Stimulated activated CD8-positive, alpha-beta memory T cell treated with anti-CD3 and anti-CD28 coated beads, Interleukin-15, amount 100 ng/mL, for 4 hours (primary cell): ENCODE data around the gene SLC22A5.
"Not testable (repeated sequence)": the region's sequence is repeated elsewhere in the genome, so short reads cannot be mapped to it uniquely, and the experiment has no call there.

Source experiments
- DNase-seq, 2 donors: peaks; one replicate each; pipeline ENCODE4 v3.0.0-alpha.2; 2020; ENCODE audit warnings: low read depth in 2 of 2

SLC22A5 gene

DNA sequence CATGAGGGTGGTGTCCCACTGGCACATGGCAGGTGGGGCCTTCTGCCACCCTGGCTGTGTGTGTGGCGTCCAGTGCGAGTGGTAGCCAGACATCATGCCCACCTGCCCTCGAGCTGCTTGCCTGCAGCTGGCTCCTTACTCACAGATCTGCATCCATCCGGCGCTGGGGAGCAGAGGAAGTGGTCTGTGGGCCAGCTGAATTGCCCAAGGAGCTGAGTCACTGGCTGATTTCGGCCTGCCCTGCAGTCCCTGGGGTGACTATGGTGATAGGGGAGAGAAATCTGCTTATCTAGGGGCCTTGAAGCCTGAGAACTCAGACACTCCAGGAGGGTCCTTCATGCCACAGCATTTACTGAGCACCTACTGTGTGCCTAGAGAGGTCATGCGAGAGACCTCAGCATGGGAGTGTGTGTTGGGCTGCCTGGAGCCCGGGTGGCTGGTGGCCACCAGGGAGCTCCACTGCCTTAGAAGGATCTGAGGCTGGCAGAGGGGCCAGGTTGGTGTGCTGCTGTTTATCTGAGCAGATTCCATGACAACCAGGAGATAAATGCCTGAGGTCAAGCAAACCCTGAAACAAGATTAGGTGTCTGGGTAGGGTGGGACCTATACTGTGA lies 57.1 kb downstream of the SLC22A5 start:
- DNase-seq: peak in 1 of 2 donors; percentile 46

DNA sequence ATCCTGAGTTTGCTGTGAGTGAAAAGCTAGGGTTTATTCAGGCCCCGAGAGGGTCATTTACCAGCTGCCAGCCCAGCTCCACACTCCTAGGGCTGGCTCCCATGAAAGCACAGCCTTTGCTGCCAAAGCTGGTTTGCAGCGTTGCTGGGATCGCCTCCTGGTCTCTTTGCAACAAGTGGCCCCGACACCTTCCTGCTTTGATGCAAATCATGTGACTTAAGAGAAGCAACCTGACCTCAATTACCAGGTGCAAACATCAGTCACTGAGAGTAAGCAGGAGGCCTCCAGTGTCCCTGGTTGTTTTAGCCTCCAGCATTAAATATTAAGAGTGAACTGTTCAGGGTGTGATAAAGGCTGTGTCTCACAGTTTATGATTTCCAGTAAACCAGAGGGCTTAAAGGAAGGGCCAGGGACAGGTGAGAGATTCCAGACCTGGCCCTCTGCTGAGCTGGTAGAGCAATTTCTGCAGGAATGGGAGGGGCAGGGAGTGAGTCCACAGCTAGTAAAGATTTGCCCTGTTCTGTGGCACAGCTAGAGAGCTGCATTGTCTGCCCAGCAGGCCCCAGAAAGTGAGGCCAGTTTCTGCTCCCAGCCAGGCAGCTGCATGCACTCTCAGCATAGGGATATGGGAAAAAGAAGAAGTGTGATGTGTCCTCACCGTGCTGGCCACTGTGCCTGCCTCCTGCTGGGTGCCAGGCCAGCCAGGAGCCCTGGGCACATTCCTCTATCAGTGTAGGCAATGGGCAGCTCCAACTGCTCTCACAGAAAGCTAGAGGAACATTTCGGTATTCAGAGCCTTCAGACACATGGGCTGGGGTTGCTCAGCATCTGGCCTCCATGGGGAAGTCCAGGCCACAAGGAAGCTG lies 58.0 kb downstream of the SLC22A5 start:
- peak in 1 of 2 donors; percentile 65 for DNase-seq

DNA sequence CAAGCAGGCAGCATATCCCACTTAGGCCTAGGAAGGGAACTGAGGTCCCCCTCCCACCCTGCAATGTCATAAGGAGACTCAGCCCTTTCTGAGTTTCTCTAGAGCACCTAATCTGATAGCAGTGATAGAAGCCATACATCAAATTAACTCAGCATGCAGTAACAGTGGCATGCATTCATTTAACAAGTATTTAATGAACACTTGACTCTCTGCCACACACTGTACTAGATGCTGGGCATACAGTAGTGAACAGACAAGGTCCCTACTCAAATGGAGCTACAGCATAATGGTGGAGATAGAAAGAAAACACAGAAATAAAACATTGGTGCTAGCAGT lies 58.6 kb downstream of the SLC22A5 start:
- no peak for DNase-seq

DNA sequence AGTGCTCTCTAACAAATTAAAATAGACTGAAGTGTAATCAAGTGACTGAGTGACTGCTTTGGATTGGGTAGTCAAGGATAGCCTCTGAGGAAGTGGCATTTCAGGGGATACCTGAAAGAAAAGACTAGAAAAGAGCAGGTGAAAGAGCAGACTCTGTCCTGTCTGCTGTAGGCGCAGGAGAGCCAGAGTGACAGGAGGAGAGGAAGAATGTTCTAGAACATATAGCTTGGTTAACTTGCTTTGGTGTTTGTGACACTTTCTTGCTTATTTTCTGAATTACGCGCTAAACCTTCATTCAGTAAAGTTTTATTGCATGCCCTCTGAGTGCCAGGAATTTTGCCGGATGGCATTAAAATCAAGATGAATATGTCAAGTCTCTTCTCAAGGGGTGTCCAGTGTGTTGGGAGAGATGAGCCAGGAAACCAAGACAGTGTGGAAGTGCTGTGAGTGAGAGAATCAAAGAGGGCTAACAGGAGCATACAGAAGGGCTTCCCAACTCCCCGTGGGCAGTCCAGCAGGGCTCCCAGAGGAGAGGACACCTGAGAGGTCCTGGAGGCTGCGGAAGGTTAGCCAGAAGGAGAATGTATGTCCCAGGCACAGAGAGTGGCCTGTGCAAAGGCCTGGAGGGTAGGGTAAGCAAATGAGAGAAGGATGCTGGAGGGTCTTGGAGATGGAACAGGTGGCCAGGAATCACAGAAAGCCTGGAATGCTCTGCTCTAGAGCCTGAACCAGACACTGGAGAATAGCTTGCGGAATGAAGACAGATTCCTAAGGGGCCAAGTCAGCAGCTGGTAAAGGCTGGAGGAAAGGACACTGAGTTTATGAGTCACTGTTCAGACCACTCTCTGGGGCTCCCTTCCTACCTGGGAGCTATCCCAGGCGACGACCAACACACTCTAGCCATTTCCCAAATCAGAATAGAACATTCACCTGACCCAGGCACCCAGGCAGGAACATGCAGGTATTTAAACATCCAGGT lies 59.3 kb downstream of the SLC22A5 start:
- no peak for DNase-seq

DNA sequence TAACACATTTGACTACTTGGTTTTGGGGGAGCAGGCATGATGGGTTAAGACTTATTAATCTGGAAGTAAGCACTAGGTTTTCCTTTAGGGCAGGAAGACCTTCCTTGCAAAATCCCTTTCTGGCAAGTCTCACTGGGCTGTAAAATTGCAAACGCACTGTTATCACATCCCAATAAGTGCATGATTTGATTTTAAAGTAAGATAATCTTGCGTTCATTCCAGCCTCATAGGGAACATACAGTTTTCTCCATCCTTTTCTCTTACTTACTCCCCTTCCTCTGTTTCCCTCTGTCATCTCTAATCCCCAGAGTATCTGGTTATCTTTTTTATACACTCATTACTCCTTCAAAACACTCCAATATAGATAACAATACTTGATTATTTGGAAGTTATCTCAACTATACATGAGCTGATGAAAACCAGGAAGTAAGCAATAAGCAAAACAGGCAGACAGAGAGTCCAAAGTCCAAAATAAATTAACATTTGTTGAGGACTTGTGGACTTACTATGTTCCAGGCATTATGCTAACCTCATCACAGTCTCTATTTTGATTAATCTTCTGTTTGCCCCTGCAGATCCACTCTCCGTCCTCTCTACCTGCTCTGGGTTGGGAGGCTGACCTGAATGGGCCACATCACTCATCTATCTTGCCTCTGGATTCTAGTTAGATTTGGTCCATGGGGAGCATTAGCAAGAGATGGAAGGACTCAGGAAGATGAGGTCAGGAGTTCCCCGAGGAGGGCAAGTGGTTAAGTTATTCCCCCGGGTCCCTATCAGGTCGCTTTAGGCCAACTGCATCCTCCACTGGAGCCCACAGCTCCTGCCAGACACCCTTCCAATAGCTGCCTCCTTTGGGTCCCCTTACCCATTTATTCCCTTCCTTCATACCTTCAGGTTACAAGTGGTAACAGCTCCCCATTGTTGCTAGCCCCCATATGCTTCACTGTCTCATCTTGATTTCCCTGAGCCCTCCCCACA lies 60.2 kb downstream of the SLC22A5 start:
- no peak for DNase-seq

DNA sequence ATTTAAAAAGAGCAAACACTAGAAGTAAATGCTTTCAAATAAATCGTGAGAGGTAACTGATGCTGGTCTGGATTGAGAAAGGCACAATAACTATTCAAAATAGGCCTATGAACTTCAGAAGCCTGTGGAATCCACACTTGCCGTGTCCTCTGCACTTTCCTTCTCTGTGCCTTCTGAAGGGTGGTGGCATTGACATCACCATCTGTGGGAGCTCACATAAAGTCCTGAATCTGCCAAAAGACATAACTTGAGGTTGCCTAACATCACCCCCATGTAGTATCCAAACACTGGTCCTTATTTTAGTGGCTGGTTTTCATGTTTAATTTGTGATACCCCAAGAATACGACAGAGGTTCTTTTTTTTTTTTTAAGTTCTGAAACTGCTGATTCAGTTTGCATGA lies 61.2 kb downstream of the SLC22A5 start:
- no peak for DNase-seq

DNA sequence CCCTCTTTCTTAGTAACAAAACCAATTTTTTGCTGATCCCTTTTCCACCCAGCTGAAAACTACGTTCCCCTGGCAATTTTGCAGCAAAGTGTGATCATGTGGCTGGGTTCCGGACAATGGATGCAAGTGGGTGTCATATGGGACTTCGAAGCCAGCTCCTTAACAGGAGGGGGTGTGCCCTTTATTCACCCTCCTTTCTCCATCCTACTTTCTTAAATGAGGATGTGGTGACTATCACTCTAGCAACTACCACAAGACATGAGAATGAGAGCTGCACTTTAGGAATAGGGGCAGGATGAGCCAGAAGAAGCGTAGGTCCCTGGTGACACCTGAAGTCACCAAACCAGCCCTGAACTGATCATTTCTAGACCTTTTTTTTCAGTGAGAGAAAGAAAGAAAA lies 62.1 kb downstream of the SLC22A5 start:
- no peak for DNase-seq

DNA sequence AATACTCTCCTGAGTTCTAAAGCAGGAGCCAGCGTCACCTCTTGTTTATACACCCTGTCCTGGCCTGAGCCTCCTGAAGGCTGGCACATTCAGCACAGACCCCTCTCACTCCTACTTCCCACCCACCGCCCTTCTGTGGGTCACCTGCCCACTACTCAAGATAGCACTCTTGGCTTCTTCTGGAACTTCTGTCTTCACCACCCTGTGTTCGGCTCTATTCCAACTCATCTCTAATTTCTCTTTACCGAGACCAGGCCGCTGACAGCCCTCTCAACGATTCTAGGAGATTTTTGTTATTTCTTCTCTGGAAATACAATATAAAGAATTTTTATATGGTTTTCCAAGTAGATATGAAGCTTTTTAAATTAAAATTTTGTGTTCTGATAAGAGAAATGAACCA lies 63.6 kb downstream of the SLC22A5 start:
- DNase-seq: no peak

DNA sequence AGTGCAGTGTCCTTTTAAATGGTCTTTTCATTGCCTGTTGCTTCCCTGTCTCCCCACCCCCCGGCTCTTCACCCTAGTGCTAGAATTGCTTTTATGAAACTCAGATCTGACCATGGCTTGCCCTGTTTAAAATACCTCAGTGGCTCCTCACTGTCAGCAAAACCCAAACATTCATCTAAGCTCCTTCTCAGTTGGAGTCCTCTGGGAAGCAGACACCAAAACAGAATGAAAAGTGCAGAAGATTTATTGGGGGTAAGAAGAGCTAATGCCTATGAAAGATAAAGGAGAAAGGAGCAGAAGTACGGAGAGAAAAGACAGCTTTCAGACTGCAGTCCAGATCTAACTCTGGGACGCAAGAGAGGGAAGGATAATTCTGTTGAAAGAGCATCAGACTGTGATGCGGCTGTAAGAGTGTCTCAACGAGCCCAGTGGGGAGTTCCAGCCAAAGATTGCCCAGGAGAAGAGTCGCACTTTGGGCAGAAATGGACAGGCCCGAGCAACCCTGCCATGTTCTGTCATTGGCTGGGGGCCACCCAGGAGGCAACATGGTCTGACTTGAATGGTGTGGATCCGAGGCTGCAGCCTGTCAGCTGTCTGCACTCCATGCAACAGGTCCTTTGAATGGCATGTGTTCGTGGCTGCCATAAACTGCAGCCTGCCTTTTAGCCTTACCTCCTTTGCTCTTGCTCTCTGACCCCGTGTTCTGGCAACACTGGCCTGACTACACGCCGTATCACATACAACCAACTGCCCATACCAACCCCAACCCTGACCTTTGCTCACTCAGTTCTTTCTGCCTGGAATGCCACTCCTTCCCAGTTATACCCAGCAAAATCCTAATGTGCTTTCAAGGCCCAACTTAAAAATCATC lies 65.1 kb downstream of the SLC22A5 start:
- no peak for DNase-seq

DNA sequence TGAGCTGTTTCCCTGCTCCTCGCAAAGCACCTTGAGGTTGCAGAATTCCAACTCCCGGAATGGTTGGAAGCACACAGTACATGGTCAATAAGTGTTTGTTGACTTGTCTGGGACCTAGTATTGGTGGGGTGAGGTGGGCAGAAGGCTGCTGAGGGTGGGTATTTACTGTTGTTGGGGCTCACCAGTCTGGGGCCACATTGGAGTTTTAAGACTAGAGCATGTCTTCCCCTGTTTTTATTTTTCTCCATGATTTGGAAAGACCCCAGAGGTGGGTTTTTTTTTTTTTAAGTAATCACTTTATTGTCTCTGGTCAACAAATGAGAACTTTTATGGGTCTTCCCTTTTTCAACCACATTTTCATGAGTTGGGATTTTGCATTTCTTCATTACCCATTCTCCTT lies 65.9 kb downstream of the SLC22A5 start:
- no peak for DNase-seq

DNA sequence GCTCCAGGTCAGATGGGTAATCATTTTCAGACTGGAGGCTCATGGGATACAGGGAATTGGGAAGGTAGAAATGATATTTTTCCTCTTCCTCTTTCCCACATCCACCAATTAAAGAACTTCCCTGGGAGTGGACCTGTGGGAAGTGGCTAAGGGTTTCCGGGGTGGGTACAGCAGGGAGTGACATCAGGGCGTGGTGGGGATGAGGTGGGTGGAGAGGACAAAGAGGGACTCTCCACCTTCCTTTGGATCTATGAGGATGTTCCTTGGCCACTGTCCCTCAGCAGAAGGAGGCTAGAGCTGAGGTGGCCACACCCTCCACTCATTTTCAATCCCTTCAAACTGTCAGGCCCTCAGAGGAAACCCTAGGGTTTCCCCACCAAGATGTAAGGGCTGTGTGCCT lies 66.4 kb downstream of the SLC22A5 start:
- DNase-seq: no peak

DNA sequence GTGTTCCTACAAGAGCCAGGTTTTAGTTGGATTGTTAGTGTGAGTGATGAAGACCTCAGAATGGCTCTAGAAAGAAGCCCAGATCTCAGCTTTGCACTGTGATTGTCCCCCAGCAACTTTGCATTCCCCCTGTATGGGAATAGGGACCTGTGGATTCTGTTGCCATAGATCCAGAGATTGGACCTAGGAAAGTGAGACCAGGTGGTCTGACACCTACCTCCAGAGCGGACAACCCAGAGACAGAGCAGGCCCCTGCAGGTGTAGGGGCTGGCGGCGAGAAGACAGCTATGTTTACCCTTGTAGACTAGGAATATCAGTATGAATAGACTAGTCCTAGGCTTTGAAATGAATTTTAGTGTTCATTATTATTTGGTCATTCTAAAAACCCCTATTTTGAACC lies 67.4 kb downstream of the SLC22A5 start:
- no peak for DNase-seq

DNA sequence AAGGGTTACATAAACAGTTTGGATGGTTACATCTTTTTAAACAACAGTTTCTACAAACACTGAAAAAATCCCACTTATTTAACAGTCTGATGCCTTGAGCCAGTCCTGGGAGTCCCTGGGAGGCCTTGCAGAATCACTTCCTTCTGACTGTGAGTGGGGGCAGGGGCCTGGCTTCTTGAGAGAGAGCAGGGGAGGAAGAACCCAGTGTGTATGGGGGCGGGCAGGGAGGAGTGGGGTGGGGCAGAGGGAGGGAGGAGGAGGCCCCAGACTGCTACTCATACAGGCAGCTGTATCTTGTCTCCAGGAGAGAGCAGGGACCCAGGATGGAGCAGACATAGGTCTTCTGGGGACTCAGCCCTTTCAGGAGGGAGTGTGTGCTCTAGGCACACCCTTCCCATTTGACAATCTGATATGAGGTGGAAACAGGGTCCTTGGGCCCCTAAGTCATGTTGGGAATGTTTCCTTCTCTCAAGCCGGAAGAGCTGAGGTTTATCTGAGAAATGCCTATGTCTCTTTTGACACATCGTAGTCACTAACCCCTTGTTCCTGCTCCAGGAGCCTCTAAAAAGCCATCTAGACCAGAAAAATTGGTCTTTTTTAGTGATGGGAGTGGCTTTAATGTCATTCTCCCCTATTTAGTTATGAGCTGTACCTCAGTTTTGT lies 68.2 kb downstream of the SLC22A5 start:
- peak; percentile 41 to 55 for DNase-seq

DNA sequence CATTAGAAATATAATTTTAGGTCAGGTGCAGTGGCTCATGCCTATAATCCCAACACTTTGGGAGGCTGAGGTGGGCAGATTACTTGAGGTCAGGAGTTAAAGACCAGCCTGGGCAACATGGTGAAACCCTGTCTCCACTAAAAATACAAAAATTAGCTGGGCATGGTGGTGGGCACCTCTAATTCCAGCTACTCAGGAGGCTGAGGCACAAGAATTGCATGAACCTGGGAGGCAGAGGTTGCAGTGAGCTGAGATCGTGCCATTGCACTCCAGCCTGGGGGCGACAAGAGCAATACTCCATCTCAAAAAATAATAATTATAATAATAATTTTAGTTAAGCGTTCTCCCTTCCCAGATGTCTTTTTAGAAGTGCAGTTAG lies 68.7 kb downstream of the SLC22A5 start:
- not testable (repeated sequence) for DNase-seq

DNA sequence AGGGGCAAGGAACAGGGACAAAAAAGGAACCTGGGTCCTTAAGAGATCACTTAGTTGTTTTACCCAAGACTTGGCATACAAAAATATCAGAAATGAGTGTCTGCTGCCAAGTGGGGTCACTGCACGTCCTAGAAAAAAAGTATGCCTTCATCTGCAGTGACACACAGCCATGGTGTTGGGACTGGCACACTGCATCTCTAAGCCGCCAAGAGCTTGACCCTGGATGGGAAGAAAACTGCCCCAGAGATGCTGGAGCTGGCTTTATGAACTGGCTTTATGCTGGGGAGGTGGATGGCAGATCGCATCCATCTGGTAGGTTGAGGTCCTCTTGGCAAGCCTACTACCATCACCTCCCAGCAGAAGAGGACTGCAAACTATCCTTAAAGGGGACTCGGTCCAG lies 69.4 kb downstream of the SLC22A5 start:
- DNase-seq: no peak

DNA sequence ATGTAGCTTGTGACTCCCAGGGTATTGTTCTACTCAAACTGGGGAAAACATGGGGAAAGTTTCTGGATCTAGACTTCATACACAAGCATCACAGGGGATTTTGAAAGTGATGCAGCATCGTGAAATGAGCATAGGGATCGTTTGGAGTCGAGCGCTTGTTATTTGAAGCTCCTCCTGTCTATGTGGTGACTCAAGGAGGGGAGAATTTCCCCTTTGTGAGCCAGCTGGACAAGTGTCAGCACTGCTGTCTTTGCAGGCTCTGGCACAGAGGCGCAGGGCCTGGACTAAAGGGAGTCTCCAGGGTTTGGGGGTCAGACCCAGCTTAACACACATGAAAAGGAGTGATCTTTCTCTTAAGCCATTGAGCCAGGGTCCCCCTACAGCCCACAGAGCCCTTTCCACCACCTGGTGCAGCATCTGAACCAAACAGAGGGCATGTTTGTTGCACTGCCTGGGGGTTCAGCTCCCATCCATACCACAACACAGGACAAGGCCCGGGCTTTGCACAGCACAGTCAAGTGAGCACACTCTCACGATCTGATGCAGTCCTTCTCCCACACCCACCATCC lies 70.1 kb downstream of the SLC22A5 start:
- DNase-seq: no peak

DNA sequence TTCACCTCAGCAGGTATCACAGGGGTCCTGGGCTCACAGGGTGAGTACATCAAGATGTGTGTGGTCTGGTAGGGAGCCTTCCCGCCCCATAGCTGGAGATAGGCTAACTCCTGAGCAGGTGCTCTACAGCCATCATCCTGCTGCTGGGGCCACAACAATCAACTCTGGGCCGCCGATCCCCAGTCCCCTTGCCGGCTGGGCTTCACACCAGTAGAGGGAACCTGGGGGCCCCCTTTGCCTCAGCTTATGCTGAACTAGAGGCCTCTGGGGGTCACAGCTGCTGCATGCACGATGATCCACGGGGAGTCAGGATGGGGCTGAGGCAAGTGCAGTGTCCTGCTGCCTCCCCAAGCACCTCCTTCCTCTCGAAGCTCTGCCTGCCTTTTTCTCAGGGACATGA lies 74.6 kb downstream of the SLC22A5 start:
- no peak for DNase-seq
